HG03139 (cell line): ENCODE data around the gene ASS1.

ENCODE experiments used
- ATAC-seq: cut with Tn5 transposase; IDR thresholded peaks from one replicate; pipeline ENCODE4 v1.9.1; 2021; ENCODE audit not compliant: unreplicated experiment

Gene ASS1

GRCh38 chr9:130493021-130493420 is 48.3 kb downstream of the ASS1 start:
- no peak for ATAC-seq

- ATAC-seq = no peak
These were observed 48.7 kb downstream of the ASS1 start for GRCh38 chr9:130493476-130493875.

GRCh38 chr9:130495067-130495466 is 50.3 kb downstream of the ASS1 start:
- no peak for ATAC-seq

GRCh38 chr9:130497139-130497538 is 52.4 kb downstream of the ASS1 start:
- ATAC-seq = no peak

GRCh38 chr9:130498298-130498917 is 53.6 kb downstream of the ASS1 start:
- ATAC-seq = no peak

- ATAC-seq = no peak
These were observed 54.3 kb downstream of the ASS1 start for GRCh38 chr9:130498918-130499698.

GRCh38 chr9:130499804-130500263 is 55.1 kb downstream of the ASS1 start:
- no peak for ATAC-seq

GRCh38 chr9:130500340-130501180 is 55.8 kb downstream of the ASS1 start:
- ATAC-seq = no peak

- ATAC-seq = no peak
These were observed 56.9 kb downstream of the ASS1 start for GRCh38 chr9:130501639-130502038.

GRCh38 chr9:130508218-130508617 is 63.5 kb downstream of the ASS1 start:
- no peak for ATAC-seq

GRCh38 chr9:130512199-130512598 is 67.4 kb downstream of the ASS1 start:
- ATAC-seq = no peak

GRCh38 chr9:130513078-130513477 is 68.3 kb downstream of the ASS1 start:
- ATAC-seq = no peak

GRCh38 chr9:130518233-130518632 is 73.5 kb downstream of the ASS1 start:
- ATAC-seq = no peak

GRCh38 chr9:130518943-130519799 is 74.4 kb downstream of the ASS1 start:
- no peak for ATAC-seq

- no peak for ATAC-seq
These were observed 75.2 kb downstream of the ASS1 start for GRCh38 chr9:130519927-130520326.

- ATAC-seq = no peak
These were observed 77.0 kb downstream of the ASS1 start for GRCh38 chr9:130521715-130522114.

- no peak for ATAC-seq
These were observed 77.6 kb downstream of the ASS1 start for GRCh38 chr9:130522233-130522808.

GRCh38 chr9:130523921-130524320 is 79.2 kb downstream of the ASS1 start:
- no peak for ATAC-seq

GRCh38 chr9:130526193-130526853 is 81.6 kb downstream of the ASS1 start:
- no peak for ATAC-seq
